K562 (cell line): ENCODE results near the gene MAGIX. TPM values are rescaled to one million over a fixed set of nuclear protein-coding genes. Genes with fewer than 3 reads are reported as not detected.

Source experiments
- HNRNPK ChIP-seq: fragments of 200-400 bp; formaldehyde crosslinking; IDR thresholded peaks from one replicate; pipeline ENCODE4 v1.6.1; 2018; ENCODE audit warnings: mild to moderate bottlenecking, low read depth, low read length; ENCODE audit not compliant: poor library complexity, severe bottlenecking
- MGA ChIP-seq: fragments of 450-650 bp; IDR thresholded peaks from 2 replicates; pipeline ENCODE4 v1.6.1; 2016; ENCODE audit warnings: mild to moderate bottlenecking, moderate library complexity
- MXI1 ChIP-seq: IDR thresholded peaks from 2 replicates; pipeline ENCODE4 v1.6.1; 2011; ENCODE audit warnings: low read depth, mild to moderate bottlenecking, improper control_type of control experiment, low read length
- NR4A1 ChIP-seq, 2 experiments: fragments of 250-450 bp in 1 of 2; fragments of 450-650 bp in 1 of 2; sonication (Bioruptor Pico) in 1 of 2; IDR thresholded peaks; 2 replicates each; pipeline versions ENCODE4 v1.4.0 to v1.6.1; 2016 to 2020; ENCODE audit warnings: mild to moderate bottlenecking in 2 of 2, missing compliant biosample characterization in 1 of 2, missing genetic modification characterization in 1 of 2, moderate library complexity in 1 of 2
- POLR2B ChIP-seq: fragments of 450-650 bp; IDR thresholded peaks from 2 replicates; pipeline ENCODE4 v1.6.1; 2018; ENCODE audit warnings: low read depth; ENCODE audit not compliant: partially characterized antibody
- TRIM28 ChIP-seq: fragments of 450-650 bp; IDR thresholded peaks from 2 replicates; pipeline ENCODE4 v1.6.1; 2017
- polyA plus RNA-seq, 8 experiments: library from polyadenylated mRNA; depleted of rRNA in 4 of 8; stranded (reverse) in 5 of 8; unstranded in 3 of 8; fragments of >200 nt; fragmentation: Nextera tagmentation in 2 of 8; fragmentation: Illumina TruSeq in 1 of 8; extraction: Ambion mirVana in 2 of 8; extraction: Trizol in 1 of 8; gene quantifications; 2 replicates each; pipeline versions ENCODE4 v1.2.1 to v1.2.3, GENCODE V29; 2011 to 2014; ENCODE audit warnings: inconsistent platforms in 1 of 8, missing spikeins in 1 of 8
- total RNA-seq, 7 experiments: library from RNA; depleted of rRNA in 6 of 7; stranded (reverse); fragments of >200 nt in 6 of 7; fragmentation: Illumina TruSeq in 2 of 7; extraction: Trizol in 2 of 7; gene quantifications; 2 replicates each; pipeline versions ENCODE4 v1.2.1 to v1.2.3, GENCODE V29; 2011 to 2021; ENCODE audit warnings: low replicate concordance in 1 of 7
- TF ChIP-seq, protein P1 (sequence below): fragments of 250-450 bp; sonication (Bioruptor Pico); IDR thresholded peaks from 2 replicates; pipeline ENCODE4 v1.8.0; 2021; ENCODE audit warnings: moderate library complexity, mild to moderate bottlenecking, inconsistent platforms
- TF ChIP-seq, protein P2 (sequence below): fragments of 450-650 bp; IDR thresholded peaks from 2 replicates; pipeline ENCODE4 v1.7.0; 2016; ENCODE audit warnings: borderline replicate concordance
- TF ChIP-seq, protein P3 (sequence below): fragments of 250-450 bp; sonication (Bioruptor Pico); IDR thresholded peaks from 2 replicates; pipeline ENCODE4 v1.4.0; 2020

Gene MAGIX
- total and polyA plus RNA-seq, 9 of the 15 experiments (the other 6 are each of a cell fraction or from before 2014, with no cell fraction given), result 0.08 to 3.5 (median 0.47) TPM

- TF ChIP-seq, protein P1, sequence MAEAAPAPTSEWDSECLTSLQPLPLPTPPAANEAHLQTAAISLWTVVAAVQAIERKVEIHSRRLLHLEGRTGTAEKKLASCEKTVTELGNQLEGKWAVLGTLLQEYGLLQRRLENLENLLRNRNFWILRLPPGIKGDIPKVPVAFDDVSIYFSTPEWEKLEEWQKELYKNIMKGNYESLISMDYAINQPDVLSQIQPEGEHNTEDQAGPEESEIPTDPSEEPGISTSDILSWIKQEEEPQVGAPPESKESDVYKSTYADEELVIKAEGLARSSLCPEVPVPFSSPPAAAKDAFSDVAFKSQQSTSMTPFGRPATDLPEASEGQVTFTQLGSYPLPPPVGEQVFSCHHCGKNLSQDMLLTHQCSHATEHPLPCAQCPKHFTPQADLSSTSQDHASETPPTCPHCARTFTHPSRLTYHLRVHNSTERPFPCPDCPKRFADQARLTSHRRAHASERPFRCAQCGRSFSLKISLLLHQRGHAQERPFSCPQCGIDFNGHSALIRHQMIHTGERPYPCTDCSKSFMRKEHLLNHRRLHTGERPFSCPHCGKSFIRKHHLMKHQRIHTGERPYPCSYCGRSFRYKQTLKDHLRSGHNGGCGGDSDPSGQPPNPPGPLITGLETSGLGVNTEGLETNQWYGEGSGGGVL, result no peak
- TF ChIP-seq TRIM28, result no peak
- TF ChIP-seq POLR2B, result peak; percentile 82
- TF ChIP-seq MXI1, result 0 out of 2 replicates have a peak, but pooled peaks have one; percentile 53
- TF ChIP-seq, protein P2, sequence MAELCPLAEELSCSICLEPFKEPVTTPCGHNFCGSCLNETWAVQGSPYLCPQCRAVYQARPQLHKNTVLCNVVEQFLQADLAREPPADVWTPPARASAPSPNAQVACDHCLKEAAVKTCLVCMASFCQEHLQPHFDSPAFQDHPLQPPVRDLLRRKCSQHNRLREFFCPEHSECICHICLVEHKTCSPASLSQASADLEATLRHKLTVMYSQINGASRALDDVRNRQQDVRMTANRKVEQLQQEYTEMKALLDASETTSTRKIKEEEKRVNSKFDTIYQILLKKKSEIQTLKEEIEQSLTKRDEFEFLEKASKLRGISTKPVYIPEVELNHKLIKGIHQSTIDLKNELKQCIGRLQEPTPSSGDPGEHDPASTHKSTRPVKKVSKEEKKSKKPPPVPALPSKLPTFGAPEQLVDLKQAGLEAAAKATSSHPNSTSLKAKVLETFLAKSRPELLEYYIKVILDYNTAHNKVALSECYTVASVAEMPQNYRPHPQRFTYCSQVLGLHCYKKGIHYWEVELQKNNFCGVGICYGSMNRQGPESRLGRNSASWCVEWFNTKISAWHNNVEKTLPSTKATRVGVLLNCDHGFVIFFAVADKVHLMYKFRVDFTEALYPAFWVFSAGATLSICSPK, result no peak
- TF ChIP-seq, protein P3, sequence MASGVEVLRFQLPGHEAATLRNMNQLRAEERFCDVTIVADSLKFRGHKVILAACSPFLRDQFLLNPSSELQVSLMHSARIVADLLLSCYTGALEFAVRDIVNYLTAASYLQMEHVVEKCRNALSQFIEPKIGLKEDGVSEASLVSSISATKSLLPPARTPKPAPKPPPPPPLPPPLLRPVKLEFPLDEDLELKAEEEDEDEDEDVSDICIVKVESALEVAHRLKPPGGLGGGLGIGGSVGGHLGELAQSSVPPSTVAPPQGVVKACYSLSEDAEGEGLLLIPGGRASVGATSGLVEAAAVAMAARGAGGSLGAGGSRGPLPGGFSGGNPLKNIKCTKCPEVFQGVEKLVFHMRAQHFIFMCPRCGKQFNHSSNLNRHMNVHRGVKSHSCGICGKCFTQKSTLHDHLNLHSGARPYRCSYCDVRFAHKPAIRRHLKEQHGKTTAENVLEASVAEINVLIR (CRISPR knock-in tag), result no peak
- no peak for TF ChIP-seq NR4A1 (CRISPR knock-in tag; IDR thresholded peaks at IDR 0.05)
- TF ChIP-seq NR4A1 (tag; IDR thresholded peaks at IDR 0.05), result no peak
- peak; percentile 50 for TF ChIP-seq HNRNPK
- TF ChIP-seq MGA, result peak; percentile 81
Observed at GRCh38 chrX:49199906-49200771, 37.6 kb downstream of the MAGIX start, which contains the start of gene SYP (continued).
